Measurements from ENCODE around the gene FOXL2NB. TPM values are rescaled to one million over a fixed set of nuclear protein-coding genes. Genes with fewer than 3 reads are reported as not detected.

Gene FOXL2NB
- total and polyA plus RNA-seq, 10 of the 15 experiments (the other 5 are each of a cell fraction or from before 2014, with no cell fraction given), result not detected

GRCh38 chr3:138942271-138942670 is 4.7 kb upstream of the FOXL2NB start:
- ChIA-PET SMC1A (ENCODE audit: uncharacterized antibody, unreplicated experiment) (no interaction called here), RAD21 (ENCODE audit: unreplicated experiment) (no interaction called here), CTCF (interaction anchor here (0.9 to 2.7 kb wide), 4 partner anchors 11 to 380 kb away, joined by 3 to 9 read pairs (median 5); no protein-coding TSS in a partner anchor), POLR2A (interaction anchor here (0.5 kb wide), 1 partner anchor 303 kb away, joined by 3 read pairs; no protein-coding TSS in a partner anchor)
- Histone ChIP-seq H3K4me3 (no peak overlapping the region), H3K4me1 (ENCODE audit: control insufficient read depth, insufficient read depth, low read length) (no peaks in the 10 kb centered on the region), H3K36me3 (ENCODE audit: control insufficient read depth in 2 of 2, insufficient read depth in 2 of 2, low read length in 1 of 2) (no peaks in the 10 kb centered on the region), H3K79me2 (ENCODE audit: control insufficient read depth, insufficient read depth, low read length) (no peaks in the 10 kb centered on the region), H4K20me1 (ENCODE audit: control insufficient read depth, insufficient read depth) (no peaks in the 10 kb centered on the region), H2AFZ (ENCODE audit: control insufficient read depth, low read depth, low read length) (no peak overlapping the region), H3K9ac (ENCODE audit: control insufficient read depth, insufficient read depth, low read length) (no peak overlapping the region), H3K9me3 (replicated peaks; ENCODE audit: control insufficient read depth, insufficient read depth, low read length) (no peaks in the 10 kb centered on the region; the same call in 2 of the 3 replicates), H3K27me3 (replicated peaks in 1 of 2; ENCODE audit: control insufficient read depth in 2 of 2, insufficient read depth in 2 of 2, low read length in 1 of 2) (peaks cover 20 to 45% of the 10 kb centered on the region in 2 experiments), H3K27ac (ENCODE audit: control insufficient read depth, insufficient read depth) (no peak overlapping the region), H3K4me2 (ENCODE audit: control insufficient read depth, insufficient read depth) (no peak overlapping the region)
- ATAC-seq, result no peak
- no TSS peak for BruUV-seq (replicated peaks)
- no peak for FAIRE-seq
- DNase-seq (ENCODE audit: low read depth, low spot score), result no peak
- intact Hi-C loops (cut with micrococcal nuclease; ENCODE audit: unreplicated experiment), result loop anchor here (5.0 to 10.0 kb wide), 2 partner anchors 153 to 260 kb away; no protein-coding TSS in a partner anchor
- 48% methylated on average over 4 of the region's 4 CpGs for WGBS (ENCODE audit: insufficient coverage, insufficient replicate concordance, low lambda C conversion rate, missing lambda C conversion rate)
- TF ChIP-seq NBN (IDR thresholded peaks at IDR 0.05) (no peak), CEBPB (IDR thresholded peaks at IDR 0.05; ENCODE audit: borderline replicate concordance in 1 of 2, low read depth in 2 of 2, low read length in 2 of 2) (no peak), RCOR1 (conservative IDR thresholded peaks at IDR 0.05; ENCODE audit: low read depth, low read length) (no peak), NR2C1 (IDR thresholded peaks at IDR 0.05) (no peak), NR2F1 (conservative IDR thresholded peaks at IDR 0.05) (no peak), SREBF2 (IDR thresholded peaks at IDR 0.05; ENCODE audit: low read length) (no peak), NFIC (IDR thresholded peaks at IDR 0.05; ENCODE audit: low read depth, low read length) (no peak), POLR2AphosphoS5 (IDR thresholded peaks at IDR 0.05; ENCODE audit: low read length) (no peak), CREB1 (IDR thresholded peaks at IDR 0.05; ENCODE audit: low read depth) (no peak), MYB (IDR thresholded peaks at IDR 0.05; ENCODE audit: borderline replicate concordance, low read depth, low read length) (no peak), NFYA (IDR thresholded peaks at IDR 0.05; ENCODE audit: borderline replicate concordance, low read depth, low read length) (no peak), KDM1A (IDR thresholded peaks at IDR 0.05; ENCODE audit: borderline replicate concordance) (no peak), PAX5 (IDR thresholded peaks at IDR 0.05; ENCODE audit: borderline replicate concordance, low read depth, low read length) (no peak), NFYB (IDR thresholded peaks at IDR 0.05; ENCODE audit: insufficient read depth, low read depth, low read length) (no peak), ATF7 (IDR thresholded peaks at IDR 0.05; ENCODE audit: low read depth) (no peak), FOS (IDR thresholded peaks at IDR 0.05; ENCODE audit: borderline replicate concordance, extremely low read depth, insufficient read length) (no peak), RAD21 (IDR thresholded peaks at IDR 0.05; ENCODE audit: insufficient read depth, low read depth, low read length) (no peak)
- TF ChIP-seq, protein P1, sequence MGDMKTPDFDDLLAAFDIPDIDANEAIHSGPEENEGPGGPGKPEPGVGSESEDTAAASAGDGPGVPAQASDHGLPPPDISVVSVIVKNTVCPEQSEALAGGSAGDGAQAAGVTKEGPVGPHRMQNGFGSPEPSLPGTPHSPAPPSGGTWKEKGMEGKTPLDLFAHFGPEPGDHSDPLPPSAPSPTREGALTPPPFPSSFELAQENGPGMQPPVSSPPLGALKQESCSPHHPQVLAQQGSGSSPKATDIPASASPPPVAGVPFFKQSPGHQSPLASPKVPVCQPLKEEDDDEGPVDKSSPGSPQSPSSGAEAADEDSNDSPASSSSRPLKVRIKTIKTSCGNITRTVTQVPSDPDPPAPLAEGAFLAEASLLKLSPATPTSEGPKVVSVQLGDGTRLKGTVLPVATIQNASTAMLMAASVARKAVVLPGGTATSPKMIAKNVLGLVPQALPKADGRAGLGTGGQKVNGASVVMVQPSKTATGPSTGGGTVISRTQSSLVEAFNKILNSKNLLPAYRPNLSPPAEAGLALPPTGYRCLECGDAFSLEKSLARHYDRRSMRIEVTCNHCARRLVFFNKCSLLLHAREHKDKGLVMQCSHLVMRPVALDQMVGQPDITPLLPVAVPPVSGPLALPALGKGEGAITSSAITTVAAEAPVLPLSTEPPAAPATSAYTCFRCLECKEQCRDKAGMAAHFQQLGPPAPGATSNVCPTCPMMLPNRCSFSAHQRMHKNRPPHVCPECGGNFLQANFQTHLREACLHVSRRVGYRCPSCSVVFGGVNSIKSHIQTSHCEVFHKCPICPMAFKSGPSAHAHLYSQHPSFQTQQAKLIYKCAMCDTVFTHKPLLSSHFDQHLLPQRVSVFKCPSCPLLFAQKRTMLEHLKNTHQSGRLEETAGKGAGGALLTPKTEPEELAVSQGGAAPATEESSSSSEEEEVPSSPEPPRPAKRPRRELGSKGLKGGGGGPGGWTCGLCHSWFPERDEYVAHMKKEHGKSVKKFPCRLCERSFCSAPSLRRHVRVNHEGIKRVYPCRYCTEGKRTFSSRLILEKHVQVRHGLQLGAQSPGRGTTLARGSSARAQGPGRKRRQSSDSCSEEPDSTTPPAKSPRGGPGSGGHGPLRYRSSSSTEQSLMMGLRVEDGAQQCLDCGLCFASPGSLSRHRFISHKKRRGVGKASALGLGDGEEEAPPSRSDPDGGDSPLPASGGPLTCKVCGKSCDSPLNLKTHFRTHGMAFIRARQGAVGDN (IDR thresholded peaks at IDR 0.05), result no peak
- TF ChIP-seq, protein P2, sequence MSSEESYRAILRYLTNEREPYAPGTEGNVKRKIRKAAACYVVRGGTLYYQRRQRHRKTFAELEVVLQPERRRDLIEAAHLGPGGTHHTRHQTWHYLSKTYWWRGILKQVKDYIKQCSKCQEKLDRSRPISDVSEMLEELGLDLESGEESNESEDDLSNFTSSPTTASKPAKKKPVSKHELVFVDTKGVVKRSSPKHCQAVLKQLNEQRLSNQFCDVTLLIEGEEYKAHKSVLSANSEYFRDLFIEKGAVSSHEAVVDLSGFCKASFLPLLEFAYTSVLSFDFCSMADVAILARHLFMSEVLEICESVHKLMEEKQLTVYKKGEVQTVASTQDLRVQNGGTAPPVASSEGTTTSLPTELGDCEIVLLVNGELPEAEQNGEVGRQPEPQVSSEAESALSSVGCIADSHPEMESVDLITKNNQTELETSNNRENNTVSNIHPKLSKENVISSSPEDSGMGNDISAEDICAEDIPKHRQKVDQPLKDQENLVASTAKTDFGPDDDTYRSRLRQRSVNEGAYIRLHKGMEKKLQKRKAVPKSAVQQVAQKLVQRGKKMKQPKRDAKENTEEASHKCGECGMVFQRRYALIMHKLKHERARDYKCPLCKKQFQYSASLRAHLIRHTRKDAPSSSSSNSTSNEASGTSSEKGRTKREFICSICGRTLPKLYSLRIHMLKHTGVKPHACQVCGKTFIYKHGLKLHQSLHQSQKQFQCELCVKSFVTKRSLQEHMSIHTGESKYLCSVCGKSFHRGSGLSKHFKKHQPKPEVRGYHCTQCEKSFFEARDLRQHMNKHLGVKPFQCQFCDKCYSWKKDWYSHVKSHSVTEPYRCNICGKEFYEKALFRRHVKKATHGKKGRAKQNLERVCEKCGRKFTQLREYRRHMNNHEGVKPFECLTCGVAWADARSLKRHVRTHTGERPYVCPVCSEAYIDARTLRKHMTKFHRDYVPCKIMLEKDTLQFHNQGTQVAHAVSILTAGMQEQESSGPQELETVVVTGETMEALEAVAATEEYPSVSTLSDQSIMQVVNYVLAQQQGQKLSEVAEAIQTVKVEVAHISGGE (CRISPR knock-in tag; IDR thresholded peaks at IDR 0.05), result no peak
- in situ Hi-C loops (cut with MboI), result loop anchor here (25.0 kb wide), 1 partner anchor 1180 kb away; the partner anchor contains the start of gene SOX14
